MG63 (cell line): ENCODE results near the gene AK1. TPM values are rescaled to one million over a fixed set of nuclear protein-coding genes. Genes with fewer than 3 reads are reported as not detected.
A peak's percentile ranks its signal among the peaks of the same experiment; 100 is the strongest.

Source experiments
- DNase-seq: peaks from one replicate; pipeline ENCODE4 v3.0.0-alpha.2; 2020
- H3K27me3 ChIP-seq: fragments of 250-450 bp; sonication (Bioruptor Pico); 2 replicates; pipeline ENCODE4 v1.5.1; 2020; ENCODE audit warnings: mild to moderate bottlenecking, moderate library complexity
- H3K36me3 ChIP-seq: fragments of 250-450 bp; sonication (Bioruptor Pico); 2 replicates; pipeline ENCODE4 v1.5.1; 2020; ENCODE audit warnings: mild to moderate bottlenecking, moderate library complexity
- H3K4me3 ChIP-seq: fragments of 250-450 bp; sonication (Bioruptor Pico); 2 replicates; pipeline ENCODE4 v1.5.1; 2020; ENCODE audit warnings: mild to moderate bottlenecking, moderate library complexity
- H3K9me3 ChIP-seq: fragments of 250-450 bp; sonication (Bioruptor Pico); 2 replicates; pipeline ENCODE4 v1.5.1; 2020; ENCODE audit warnings: mild to moderate bottlenecking, moderate library complexity
- total RNA-seq: library from RNA; depleted of rRNA; stranded (reverse); fragments of >200 nt; shearing (Covaris generic); gene quantifications from 2 replicates; pipeline ENCODE4 v1.2.3, GENCODE V29; 2014; ENCODE audit warnings: low replicate concordance

AK1 gene
- total RNA-seq, 1 experiment from 2014 or later = 69.0 TPM

DNA sequence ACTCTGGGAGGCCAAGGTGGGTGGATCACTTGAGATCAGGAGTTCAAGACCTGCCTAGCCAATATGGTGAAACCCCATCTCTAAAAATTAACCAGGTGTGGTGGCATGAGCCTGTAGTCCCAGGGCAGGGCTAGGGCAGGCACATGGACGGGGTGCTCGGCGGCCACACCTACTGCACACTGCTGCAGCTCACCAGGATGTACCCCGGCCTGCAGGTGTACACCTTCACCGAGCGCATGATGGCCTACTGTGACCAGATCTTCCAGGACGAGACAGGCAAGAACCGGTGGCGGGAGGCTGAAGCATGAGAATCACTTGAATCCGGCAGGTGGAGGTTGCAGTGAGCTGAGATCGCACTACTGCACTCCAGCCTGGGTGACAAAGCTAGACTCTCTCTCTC is 36.2 kb upstream of the AK1 start:
- Histone ChIP-seq H3K4me3 (no peak overlapping the region), H3K9me3 (no peaks in the 10 kb centered on the region), H3K36me3 (peaks cover 13% of the 10 kb centered on the region), H3K27me3 (no peaks in the 10 kb centered on the region)
- DNase-seq = no peak

DNA sequence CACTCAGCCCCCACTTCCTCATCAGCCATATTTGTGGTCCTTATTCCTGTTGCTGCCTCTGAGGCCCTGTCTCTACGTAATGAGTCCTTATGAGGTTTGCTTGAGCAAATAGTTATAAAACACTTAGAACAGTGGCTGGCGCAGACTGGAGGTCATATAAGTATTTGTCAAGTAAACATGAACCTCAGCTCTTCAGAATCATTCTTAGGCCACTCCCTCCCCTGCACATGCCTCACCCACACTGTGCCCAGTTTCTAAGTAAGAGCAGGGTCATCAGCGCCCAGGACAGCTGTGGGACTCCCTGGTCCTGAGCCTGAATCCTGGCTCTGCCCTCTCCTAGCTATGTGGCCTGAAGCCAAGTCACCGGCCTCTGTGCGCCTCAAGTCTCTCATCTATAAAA is 35.4 kb upstream of the AK1 start:
- DNase-seq = no peak
- Histone ChIP-seq H3K36me3 (peaks cover 13% of the 10 kb centered on the region), H3K4me3 (no peak overlapping the region), H3K27me3 (no peaks in the 10 kb centered on the region), H3K9me3 (no peaks in the 10 kb centered on the region)

DNA sequence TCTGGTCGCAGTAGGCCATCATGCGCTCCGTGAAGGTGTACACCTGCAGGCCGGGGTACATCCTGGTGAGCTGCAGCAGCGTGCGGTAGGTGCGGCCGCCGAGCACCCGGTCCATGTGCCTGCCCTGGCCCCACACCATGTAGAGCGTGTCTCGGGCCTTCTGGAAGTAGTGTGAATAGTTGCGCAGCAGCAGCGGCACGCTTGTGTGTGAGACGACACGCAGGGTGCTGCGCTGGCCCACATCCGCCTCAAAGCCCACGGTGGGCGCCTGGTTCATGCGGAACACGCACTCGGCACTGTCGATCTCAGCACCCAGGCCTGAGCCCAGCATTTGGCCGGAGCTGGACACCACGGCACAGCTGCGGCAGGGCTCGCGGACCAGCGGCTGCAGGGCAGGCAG is 34.8 kb upstream of the AK1 start:
- Histone ChIP-seq H3K9me3 (no peaks in the 10 kb centered on the region), H3K36me3 (peaks cover 13% of the 10 kb centered on the region), H3K27me3 (no peaks in the 10 kb centered on the region), H3K4me3 (no peak overlapping the region)
- no peak for DNase-seq

DNA sequence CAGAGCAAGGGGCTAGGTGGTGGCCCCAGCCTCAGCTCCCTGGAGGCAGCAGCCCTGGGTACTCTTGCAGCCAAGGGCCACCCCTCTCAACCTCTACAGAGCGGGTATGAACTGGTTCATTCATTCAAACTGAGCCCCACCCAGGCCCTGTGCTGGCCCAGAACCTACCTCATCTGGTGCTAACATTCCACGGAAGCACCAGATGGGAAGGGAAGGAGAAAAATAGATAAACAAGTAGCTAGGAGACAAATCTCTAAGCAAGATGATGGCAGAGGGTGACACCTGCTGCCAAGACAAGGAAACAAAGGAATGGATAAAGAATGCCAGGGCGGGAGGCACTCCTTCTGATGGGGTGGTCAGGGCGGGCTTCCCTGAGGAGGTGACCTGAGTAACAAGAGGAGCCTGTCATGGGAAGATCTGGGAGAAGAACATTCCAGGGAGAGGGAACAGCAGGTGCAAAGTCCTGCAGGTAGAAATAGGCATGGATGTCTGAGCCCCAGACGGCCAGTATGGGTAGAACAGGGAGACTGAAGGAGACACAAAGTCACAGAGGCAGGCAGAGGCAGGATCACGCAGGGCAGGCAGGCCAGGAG is 33.2 kb upstream of the AK1 start:
- H3K36me3 ChIP-seq = peaks cover 13% of the 10 kb centered on the region
- H3K9me3 ChIP-seq = no peaks in the 10 kb centered on the region
- peak; percentile 36 for DNase-seq

DNA sequence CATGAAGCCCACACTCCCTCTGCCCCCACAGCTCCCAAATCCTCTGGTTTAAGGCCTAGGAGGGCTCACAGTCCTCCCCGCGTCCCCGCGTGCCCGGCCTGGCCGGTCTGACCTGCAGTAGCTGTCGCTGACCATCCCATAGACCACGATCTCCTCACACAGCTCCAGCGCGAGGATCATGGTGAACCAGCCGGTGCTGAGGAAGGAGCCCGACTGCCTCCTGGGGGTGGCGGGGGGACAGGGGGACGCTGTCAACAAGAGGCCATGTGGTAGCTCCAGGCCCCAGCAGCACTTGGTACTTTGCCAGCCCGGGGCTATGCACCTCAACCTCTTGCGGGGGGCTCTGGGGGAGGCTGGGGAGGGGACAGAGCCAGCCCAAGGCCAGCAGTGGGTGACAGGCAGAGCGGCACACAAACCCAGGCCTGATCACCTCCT is 32.4 kb upstream of the AK1 start:
- Histone ChIP-seq H3K4me3 (no peak overlapping the region), H3K36me3 (peaks cover 13% of the 10 kb centered on the region), H3K27me3 (no peaks in the 10 kb centered on the region), H3K9me3 (no peaks in the 10 kb centered on the region)
- no peak for DNase-seq

More for the DNA sequence above, 33.2 kb upstream of the AK1 start:
- Histone ChIP-seq H3K27me3 (no peaks in the 10 kb centered on the region), H3K4me3 (no peak overlapping the region)

DNA sequence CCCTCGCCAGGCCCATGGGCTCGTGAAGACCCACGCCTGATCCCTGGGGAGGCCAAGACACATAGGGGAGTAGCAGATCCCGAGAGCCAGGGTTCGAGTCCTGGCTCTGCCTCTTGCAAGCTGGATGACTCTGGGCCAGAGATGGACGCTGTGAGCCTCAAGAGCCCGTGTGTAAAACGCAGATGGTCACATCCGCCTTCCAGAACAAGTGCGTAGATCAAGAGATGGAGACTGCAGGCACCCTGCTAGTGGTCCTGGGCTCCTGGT is 31.1 kb upstream of the AK1 start:
- H3K9me3 ChIP-seq = no peaks in the 10 kb centered on the region
- DNase-seq = no peak

DNA sequence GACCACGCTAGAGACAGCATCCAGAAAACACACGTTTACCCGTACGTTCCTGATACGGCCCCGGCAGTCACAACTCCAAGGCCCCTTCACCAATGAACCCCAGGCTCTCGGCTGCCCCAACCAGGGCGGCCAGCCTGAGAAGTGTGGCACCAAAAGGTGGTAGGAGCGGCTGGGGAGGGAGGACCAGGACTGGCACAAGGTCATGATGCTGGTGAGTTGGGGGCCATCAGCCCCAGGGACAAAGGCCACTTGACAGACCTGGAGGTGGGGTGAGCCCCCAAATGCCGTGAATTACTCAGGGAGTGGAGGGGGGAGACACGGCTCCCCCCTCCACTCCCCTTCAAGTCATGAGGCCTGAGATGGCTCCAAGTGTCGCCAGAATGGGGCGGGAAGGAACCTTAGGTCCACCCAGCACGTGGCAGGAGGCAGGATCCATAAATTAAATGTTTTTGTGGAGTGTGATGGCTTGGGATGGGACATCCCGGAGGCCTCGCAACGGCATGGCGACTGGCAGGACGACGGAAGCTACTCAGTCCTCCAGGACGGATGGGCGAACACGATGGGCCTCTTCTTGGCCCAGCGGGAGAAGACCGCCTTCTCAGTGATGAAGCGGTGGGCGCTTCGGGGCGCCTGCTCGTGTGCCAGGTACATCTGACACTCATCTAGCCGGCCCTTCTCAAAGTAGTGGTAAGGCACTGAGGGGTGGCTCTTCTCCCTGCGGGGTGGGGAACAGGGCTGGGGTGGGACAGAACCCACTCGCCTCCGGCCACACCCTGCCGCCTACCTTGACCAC is 30.6 kb upstream of the AK1 start:
- Histone ChIP-seq H3K27me3 (no peaks in the 10 kb centered on the region), H3K9me3 (no peaks in the 10 kb centered on the region), H3K36me3 (peaks cover 8% of the 10 kb centered on the region), H3K4me3 (no peak overlapping the region)
- no peak for DNase-seq

More for the DNA sequence above, 31.1 kb upstream of the AK1 start:
- no peaks in the 10 kb centered on the region for H3K27me3 ChIP-seq
- no peak overlapping the region for H3K4me3 ChIP-seq
- peaks cover 11% of the 10 kb centered on the region for H3K36me3 ChIP-seq

DNA sequence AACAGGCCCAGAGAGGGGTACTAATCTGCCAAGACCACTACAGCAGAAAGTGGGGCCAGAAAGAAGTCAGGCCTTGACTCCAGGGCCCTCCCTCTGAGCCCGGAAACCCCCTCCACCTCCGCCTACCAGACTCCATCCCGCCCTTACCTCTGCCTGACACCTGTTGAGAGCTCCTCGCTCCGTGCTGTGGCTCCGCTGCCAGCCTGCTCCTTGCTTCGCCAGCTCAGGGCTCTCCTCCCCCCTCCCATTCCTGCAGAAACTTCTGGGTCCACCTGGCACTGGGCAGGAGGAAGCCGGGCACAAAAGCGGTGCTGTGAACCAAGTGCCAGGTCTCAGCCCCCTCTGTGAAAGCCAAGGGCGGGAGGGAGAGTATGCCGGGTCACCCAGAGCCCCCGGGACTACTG is 28.3 kb upstream of the AK1 start:
- no peaks in the 10 kb centered on the region for H3K9me3 ChIP-seq
- H3K27me3 ChIP-seq = no peaks in the 10 kb centered on the region
- no peak for DNase-seq
- no peak overlapping the region for H3K4me3 ChIP-seq
- H3K36me3 ChIP-seq = peaks cover 5% of the 10 kb centered on the region

DNA sequence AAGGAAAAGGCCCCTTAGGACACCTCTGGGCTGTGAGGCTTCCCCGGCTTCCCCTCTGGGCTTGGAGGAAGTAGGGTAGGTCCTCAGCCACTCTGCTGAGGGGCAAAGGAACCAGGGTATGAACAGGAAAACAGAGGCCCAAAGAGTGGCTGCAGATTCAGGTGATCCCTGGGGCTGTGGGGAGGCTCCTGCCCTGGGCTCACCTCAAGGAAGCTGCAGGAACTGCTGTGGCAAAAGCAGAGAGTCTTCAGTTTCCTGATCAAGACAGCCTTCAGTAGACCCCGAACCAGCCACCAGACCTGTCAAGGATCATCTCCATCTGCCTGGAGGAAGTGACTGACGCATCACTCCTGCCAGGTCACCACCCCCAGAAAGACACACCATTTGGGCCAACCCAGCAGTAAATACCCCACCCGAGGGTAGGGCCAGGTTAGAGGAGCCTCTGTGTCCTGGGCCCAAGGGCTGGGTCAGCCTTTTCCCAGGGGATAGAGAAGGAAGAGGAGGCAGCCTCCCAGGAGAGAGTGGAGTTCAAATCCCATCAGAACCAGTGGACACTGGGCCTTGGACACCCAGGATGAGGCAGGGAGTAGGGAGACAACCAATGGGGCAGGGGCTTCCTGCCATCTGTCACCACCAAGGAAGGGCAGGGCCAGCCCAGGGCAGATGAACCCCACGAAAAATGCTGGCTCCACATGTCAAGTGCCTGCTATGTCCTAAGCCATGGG is 27.7 kb upstream of the AK1 start:
- H3K4me3 ChIP-seq = no peak overlapping the region
- no peaks in the 10 kb centered on the region for H3K27me3 ChIP-seq
- H3K9me3 ChIP-seq = no peaks in the 10 kb centered on the region
- DNase-seq = no peak
- H3K36me3 ChIP-seq = peaks cover 3% of the 10 kb centered on the region

DNA sequence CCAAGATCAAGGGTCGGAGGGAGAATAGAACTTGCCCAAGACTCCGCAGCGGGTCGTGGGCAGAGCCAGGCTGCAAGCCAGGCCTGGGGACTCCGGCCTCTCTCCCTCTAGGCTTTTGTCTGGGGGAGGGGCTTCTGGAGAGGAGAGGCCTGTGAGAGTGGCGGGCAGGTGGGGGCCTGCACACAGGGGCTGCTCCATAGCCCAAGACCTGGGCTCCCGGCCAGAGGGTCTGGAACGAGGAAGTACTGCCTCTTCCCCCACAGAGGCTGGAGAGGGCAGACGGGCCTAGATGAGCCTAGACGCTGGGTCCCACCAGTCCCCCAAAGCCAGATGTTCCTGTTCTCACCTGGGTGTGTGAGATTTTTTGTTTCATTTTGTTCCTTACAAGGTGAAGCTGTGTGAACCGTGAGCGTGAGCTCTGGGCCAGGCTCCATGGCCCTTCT is 27.1 kb upstream of the AK1 start:
- no peak for DNase-seq
- no peak overlapping the region for H3K4me3 ChIP-seq
- H3K36me3 ChIP-seq = no peaks in the 10 kb centered on the region; the same call in none of the 2 replicates
- no peaks in the 10 kb centered on the region for H3K9me3 ChIP-seq
- no peaks in the 10 kb centered on the region for H3K27me3 ChIP-seq

DNA sequence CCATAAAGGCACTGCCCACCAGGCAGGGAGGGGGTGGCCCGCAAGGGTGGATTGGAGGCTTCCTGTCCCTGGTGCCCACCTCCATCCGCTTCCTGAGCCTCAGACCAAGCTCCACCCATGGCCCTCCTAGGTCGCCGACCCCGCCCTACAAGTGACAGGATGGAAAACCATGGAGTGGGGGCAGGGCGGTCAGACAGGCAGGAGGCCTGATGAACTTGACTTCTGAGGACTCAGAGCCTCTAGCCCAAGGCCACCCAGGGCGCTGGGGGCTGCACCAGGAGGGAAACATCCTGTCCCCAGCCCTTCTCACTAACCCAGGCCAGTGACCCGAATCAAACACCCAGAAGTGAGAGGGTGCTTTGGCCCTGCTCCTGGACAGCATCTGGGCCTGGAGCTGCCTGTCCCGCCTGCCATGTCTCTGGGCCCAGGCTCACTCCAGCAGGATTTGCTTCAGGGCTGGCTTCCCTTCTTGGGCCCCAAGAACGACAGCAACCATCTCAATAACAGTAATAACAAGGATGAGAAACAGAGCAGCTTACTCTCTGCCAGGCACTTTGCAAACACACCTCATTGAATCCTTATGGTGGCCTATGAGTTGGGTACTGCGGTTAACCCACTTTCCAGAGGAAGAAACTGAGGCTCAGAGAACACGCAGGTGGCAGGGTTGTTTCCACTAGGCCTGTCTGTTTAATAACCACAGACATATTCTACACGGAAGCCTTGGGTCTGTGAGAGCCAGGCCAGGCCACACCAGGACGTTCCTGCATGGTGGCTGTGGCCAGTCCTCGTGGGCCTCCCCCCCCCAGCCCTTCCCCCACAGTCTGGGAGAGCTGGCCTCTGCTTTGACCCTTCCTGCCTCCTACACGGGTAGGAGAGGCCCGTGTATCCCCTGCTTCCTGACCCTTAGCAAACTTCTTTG is 26.3 kb upstream of the AK1 start:
- Histone ChIP-seq H3K9me3 (no peaks in the 10 kb centered on the region), H3K27me3 (no peaks in the 10 kb centered on the region), H3K4me3 (no peak overlapping the region), H3K36me3 (no peaks in the 10 kb centered on the region; the same call in 1 of the 2 replicates)
- no peak for DNase-seq

DNA sequence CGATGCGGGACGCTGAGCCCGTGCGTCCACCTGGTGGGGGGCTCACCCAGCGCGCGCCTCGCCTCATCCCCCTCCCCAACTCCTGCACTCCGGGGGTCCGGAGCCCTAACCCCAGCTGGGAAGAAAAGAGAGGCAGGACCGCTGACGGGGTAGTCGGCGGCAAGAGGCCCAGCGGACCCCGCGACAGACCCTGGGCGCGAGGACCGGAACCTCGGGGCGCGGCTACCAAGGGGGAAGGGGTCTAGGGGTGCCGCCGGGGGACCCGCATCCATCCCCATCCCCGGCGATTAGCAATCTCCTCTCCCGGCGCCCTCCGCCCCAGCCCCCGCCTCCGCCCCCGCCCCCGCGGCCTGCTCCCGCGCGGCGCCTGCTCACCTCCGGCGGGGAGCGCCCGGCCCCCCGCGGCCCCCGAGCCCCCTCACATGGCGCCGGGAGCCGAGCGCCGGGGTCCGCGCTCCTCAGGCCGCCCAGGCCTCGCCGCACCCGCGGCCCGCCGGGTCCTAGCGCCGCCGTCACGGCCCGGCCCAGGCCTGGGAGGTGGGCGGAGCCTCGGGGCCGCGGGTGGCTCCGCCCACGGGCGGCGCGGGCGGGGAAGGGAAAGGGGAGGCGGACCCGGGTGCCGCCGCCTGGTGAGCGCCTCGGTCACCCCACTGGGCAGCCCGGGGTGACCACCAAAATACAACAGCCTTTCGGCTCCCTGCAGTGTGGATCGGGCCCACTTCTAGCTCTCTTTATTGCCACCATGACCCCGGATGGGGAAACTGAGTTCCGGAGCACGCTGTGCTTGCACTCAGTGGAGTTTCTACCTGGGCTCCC is 21.9 kb upstream of the AK1 start, which contains the start of gene ST6GALNAC6:
Gene ST6GALNAC6 (minus strand): TSS at position 476 of the 816 bp plus-strand sequence. CDS start 1,622 bp downstream, outside the sequence.
- Histone ChIP-seq H3K27me3 (no peaks in the 10 kb centered on the region), H3K4me3 (peak within 1 kb of the TSS; percentile 91), H3K9me3 (peaks cover 17% of the 10 kb centered on the region), H3K36me3 (peaks cover 36% of the 10 kb centered on the region)
- peak; percentile 77 for DNase-seq

DNA sequence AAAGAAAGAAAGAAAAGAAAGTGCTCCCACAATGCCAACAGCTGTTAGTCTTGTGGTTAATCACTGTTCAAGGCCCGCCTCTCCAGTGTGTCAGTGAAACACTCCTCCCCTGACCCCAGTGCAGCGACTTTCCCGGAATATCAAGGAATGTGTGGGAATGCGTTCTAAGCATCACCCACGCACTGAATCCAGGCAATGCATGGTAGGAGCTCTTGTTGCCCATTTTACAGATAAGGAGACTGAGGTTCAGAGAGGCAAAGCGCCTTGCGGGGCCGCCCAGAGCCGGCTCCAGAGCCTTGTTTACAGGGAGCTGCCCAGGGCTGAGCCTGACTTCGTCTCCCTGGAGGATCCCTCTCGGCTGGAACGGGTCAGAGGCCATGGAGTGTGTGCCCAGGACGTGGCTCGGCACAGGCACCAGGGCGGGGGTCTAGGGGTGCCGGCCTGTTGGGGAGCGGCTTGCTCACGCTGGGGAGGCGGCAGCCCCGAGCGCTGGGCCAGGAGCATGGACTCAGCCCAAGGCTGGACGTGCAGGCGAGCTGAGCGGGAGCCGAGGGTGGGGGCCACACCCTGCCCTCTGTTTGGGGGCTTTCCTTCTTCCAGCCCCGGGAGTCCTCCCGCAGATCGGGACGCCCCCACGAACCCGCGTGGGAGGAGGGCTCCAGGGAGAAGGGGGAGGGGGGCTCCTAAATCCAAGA is 21.1 kb upstream of the AK1 start:
- no peaks in the 10 kb centered on the region for H3K27me3 ChIP-seq
- peaks cover 43% of the 10 kb centered on the region for H3K36me3 ChIP-seq
- peak overlapping the region; percentile 91 for H3K4me3 ChIP-seq
- peak; percentile 56 for DNase-seq
- peaks cover 25% of the 10 kb centered on the region for H3K9me3 ChIP-seq

DNA sequence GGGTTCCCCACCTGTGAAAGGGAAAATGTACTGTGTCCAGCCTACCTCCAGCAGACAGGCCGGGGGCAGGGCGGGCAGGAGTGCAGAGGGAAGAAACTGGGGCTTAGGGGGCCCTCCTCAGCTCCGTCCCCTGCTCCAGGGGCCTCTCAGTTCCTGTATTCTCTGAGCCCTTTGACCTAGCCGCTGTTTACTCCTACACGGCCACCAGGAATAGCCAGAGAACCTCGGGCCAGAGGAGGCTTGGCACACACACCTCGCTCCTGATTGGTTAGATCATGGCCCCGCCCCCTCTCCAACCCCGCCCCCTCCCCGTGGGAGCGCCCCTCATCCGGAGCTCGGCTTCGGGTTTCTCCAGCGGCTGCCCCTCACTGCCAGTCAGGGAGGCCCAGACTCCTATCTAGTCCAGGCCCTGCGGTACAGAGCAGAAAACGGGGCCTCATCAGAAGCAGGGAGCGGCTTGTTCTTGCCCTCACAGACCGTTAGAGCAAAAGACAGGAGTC is 19.8 kb upstream of the AK1 start:
- Histone ChIP-seq H3K27me3 (no peaks in the 10 kb centered on the region), H3K9me3 (peaks cover 37% of the 10 kb centered on the region), H3K4me3 (no peak overlapping the region), H3K36me3 (peaks cover 57% of the 10 kb centered on the region)
- no peak for DNase-seq
